Measurements from ENCODE around the gene NCOR1. TPM values are rescaled to one million over a fixed set of nuclear protein-coding genes. Genes with fewer than 3 reads are reported as not detected.

NCOR1 gene
- total and polyA plus RNA-seq, 2 of the 8 experiments (the other 6 are each of a cell fraction or from before 2014, with no cell fraction given), result 65.4 to 142 TPM

- Histone ChIP-seq H3K23me2 (ENCODE audit: low read depth, low read length) (no peaks in the 10 kb centered on the region), H3K9ac (replicated peaks in 1 of 4; ENCODE audit: extremely low read depth in 1 of 4, low read depth in 3 of 4, low read length in 3 of 4) (no peak overlapping the region)
- TF ChIP-seq SIRT6 (IDR thresholded peaks at IDR 0.05; ENCODE audit: low read length) (no peak), RBBP5 (IDR thresholded peaks at IDR 0.05; ENCODE audit: borderline replicate concordance, low read depth, low read length) (no peak), CHD2 (IDR thresholded peaks at IDR 0.05; ENCODE audit: low read length) (no peak), GABPA (IDR thresholded peaks at IDR 0.05; ENCODE audit: borderline replicate concordance, insufficient read depth, low read length) (no peak), CBX8 (IDR thresholded peaks at IDR 0.05; ENCODE audit: borderline replicate concordance, low read depth, low read length) (no peak), E2F6 (IDR thresholded peaks at IDR 0.05) (no peak), PHF8 (conservative IDR thresholded peaks at IDR 0.05; ENCODE audit: low read depth, low read length) (no peak), RNF2 (IDR thresholded peaks at IDR 0.05; ENCODE audit: borderline replicate concordance, low read depth, low read length, missing control alignments, poor library complexity, severe bottlenecking) (no peak), SIX5 (IDR thresholded peaks at IDR 0.05; ENCODE audit: low read depth, low read length) (no peak), NRF1 (IDR thresholded peaks at IDR 0.05; ENCODE audit: low read depth, low read length) (no peak), EGR1 (IDR thresholded peaks at IDR 0.05; ENCODE audit: borderline replicate concordance, low read depth, low read length) (no peak), RXRA (IDR thresholded peaks at IDR 0.05; ENCODE audit: insufficient read depth, low read depth, low read length) (no peak), SP2 (IDR thresholded peaks at IDR 0.05; ENCODE audit: low read length) (no peak)
- TF ChIP-seq, protein P1, sequence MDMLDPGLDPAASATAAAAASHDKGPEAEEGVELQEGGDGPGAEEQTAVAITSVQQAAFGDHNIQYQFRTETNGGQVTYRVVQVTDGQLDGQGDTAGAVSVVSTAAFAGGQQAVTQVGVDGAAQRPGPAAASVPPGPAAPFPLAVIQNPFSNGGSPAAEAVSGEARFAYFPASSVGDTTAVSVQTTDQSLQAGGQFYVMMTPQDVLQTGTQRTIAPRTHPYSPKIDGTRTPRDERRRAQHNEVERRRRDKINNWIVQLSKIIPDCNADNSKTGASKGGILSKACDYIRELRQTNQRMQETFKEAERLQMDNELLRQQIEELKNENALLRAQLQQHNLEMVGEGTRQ (IDR thresholded peaks at IDR 0.05; ENCODE audit: low read length), result no peak
Observed at GRCh38 chr17:16068323-16068722, 147.0 kb downstream of the NCOR1 start.

More at GRCh38 chr17:16068323-16068722, 147.0 kb downstream of the NCOR1 start:
- Histone ChIP-seq H3K4me2 (ENCODE audit: insufficient read depth in 1 of 2, low read depth in 2 of 2, low read length in 2 of 2) (no peak overlapping the region), H2BK15ac (ENCODE audit: low read length) (no peak overlapping the region), H2BK20ac (ENCODE audit: low read length) (no peak overlapping the region), H3K4ac (replicated peaks; ENCODE audit: insufficient read length, low read depth, low read length) (no peak overlapping the region), H3K14ac (ENCODE audit: insufficient read length) (no peak overlapping the region), H2BK12ac (ENCODE audit: low read depth, low read length) (no peak overlapping the region), H2BK120ac (replicated peaks; ENCODE audit: low read depth, low read length) (no peak overlapping the region), H3K36me3 (ENCODE audit: control insufficient read depth in 2 of 4, insufficient read depth in 4 of 4, low read length in 3 of 4) (peaks cover 3 to 69% (median 43%) of the 10 kb centered on the region in 4 experiments; a peak in 7 of 8 replicates), H4K20me1 (replicated peaks in 1 of 2; ENCODE audit: control insufficient read depth in 1 of 2, insufficient read depth in 2 of 2, low read length in 2 of 2) (no peaks in the 10 kb centered on the region), H2AK5ac (ENCODE audit: low read depth, low read length) (no peak overlapping the region), H3K27ac (ENCODE audit: low read depth, low read length) (no peak overlapping the region), H3K23ac (ENCODE audit: insufficient read length) (no peak overlapping the region), H3K79me2 (ENCODE audit: control insufficient read depth in 1 of 2, insufficient read depth in 2 of 2, low read length in 2 of 2) (no peaks in the 10 kb centered on the region), H4K91ac (replicated peaks; ENCODE audit: insufficient read length, low read length) (no peak overlapping the region), H3K18ac (ENCODE audit: extremely low read depth, low read length) (no peak overlapping the region), H3K4me3 (ENCODE audit: extremely low read depth in 1 of 4, insufficient read depth in 2 of 4, low read depth in 3 of 4, low read length in 4 of 4) (no peak overlapping the region), H3K79me1 (ENCODE audit: low read depth, low read length) (no peaks in the 10 kb centered on the region; the same call in 1 of the 2 replicates), H4K8ac (ENCODE audit: extremely low read depth, insufficient read depth, low read length) (no peak overlapping the region), H2AFZ (ENCODE audit: low read length) (no peak overlapping the region), H2BK5ac (ENCODE audit: low read depth, low read length) (no peak overlapping the region), H3K27me3 (replicated peaks in 1 of 4; ENCODE audit: control insufficient read depth in 3 of 4, extremely low read depth in 1 of 4, insufficient read depth in 3 of 4, low read length in 3 of 4) (no peaks in the 10 kb centered on the region), H3K56ac (replicated peaks; ENCODE audit: insufficient read length, low read depth, low read length) (peak overlapping the region; percentile 11), H4K5ac (ENCODE audit: insufficient read length, low read depth, low read length) (no peak overlapping the region), H3K9me3 (ENCODE audit: insufficient read depth in 2 of 2, low read depth in 1 of 2, low read length in 1 of 2) (no peaks in the 10 kb centered on the region), H3K4me1 (replicated peaks in 1 of 4; ENCODE audit: control insufficient read depth in 3 of 4, insufficient read depth in 4 of 4, low read length in 3 of 4) (no peaks in the 10 kb centered on the region)
- FAIRE-seq (no peak), DNase-seq (ENCODE audit: low read depth in 1 of 2, low spot score in 2 of 2) (no peak)
- ChIA-PET POLR2A (ENCODE audit: partially characterized antibody) (no interaction called here), CTCF (ENCODE audit: partially characterized antibody) (no interaction called here)
